ENCODE measurements around the gene SPATA1.

GRCh38 chr1:84479998-84480397 lies 26.2 kb upstream of the SPATA1 start:
- no peak for TF ChIP-seq CTCF (optimal IDR thresholded peaks at IDR 0.05 in 1 of 3, IDR thresholded peaks at IDR 0.05 in 1 of 3, conservative IDR thresholded peaks at IDR 0.05 in 1 of 3; ENCODE audit: extremely low read depth in 1 of 3, insufficient read depth in 2 of 3, low read length in 3 of 3)
- TF ChIP-seq EZH2 (IDR thresholded peaks at IDR 0.05; ENCODE audit: low read length) = no peak

All from keratinocyte (primary cell).